Kidney capillary endothelial cell (primary cell): ENCODE measurements around the gene PLA2G1B.

Experiments
- DNase-seq: peaks from one replicate; pipeline ENCODE4 v3.0.0-alpha.2; 2018; ENCODE audit warnings: low spot score

PLA2G1B gene

GRCh38 chr12:120327593-120327992, at the start of gene PLA2G1B:
PLA2G1B (minus strand) TSS chr12:120327779; CDS start chr12:120327753, 26 bp downstream.
- DNase-seq: no peak

GRCh38 chr12:120376934-120377572, 49.5 kb upstream of the PLA2G1B start:
- no peak for DNase-seq

GRCh38 chr12:120376416-120376815, 48.8 kb upstream of the PLA2G1B start:
- DNase-seq: no peak

GRCh38 chr12:120376009-120376408, 48.4 kb upstream of the PLA2G1B start:
- DNase-seq: no peak

- no peak for DNase-seq
Observed at GRCh38 chr12:120373683-120374082, 46.1 kb upstream of the PLA2G1B start.

- DNase-seq: no peak
Observed at GRCh38 chr12:120370343-120371243, 43.0 kb upstream of the PLA2G1B start.

- no peak for DNase-seq
Observed at GRCh38 chr12:120369603-120370342, 42.2 kb upstream of the PLA2G1B start.

- DNase-seq: no peak
Observed at GRCh38 chr12:120368789-120369602, 41.4 kb upstream of the PLA2G1B start, which contains the start of gene MSI1. MSI1 (minus strand) TSS chr12:120369164; CDS start chr12:120369091, 73 bp downstream.

GRCh38 chr12:120367924-120368788, 40.6 kb upstream of the PLA2G1B start:
- no peak for DNase-seq

GRCh38 chr12:120367233-120367923, 39.8 kb upstream of the PLA2G1B start:
- DNase-seq: no peak

GRCh38 chr12:120366845-120367232, 39.3 kb upstream of the PLA2G1B start:
- DNase-seq: no peak

GRCh38 chr12:120366341-120366705, 38.7 kb upstream of the PLA2G1B start:
- DNase-seq: no peak

GRCh38 chr12:120365675-120366340, 38.2 kb upstream of the PLA2G1B start:
- DNase-seq: no peak

- DNase-seq: no peak
Observed at GRCh38 chr12:120364487-120364886, 36.9 kb upstream of the PLA2G1B start.

- no peak for DNase-seq
Observed at GRCh38 chr12:120363274-120363855, 35.8 kb upstream of the PLA2G1B start.

- DNase-seq: no peak
Observed at GRCh38 chr12:120362516-120363273, 35.1 kb upstream of the PLA2G1B start.

- DNase-seq: peak; percentile 25
Observed at GRCh38 chr12:120361506-120362208, 34.1 kb upstream of the PLA2G1B start.

- DNase-seq: no peak
Observed at GRCh38 chr12:120359128-120359527, 31.5 kb upstream of the PLA2G1B start.
